ENCODE results near the gene PLA2G2A.

The PLA2G2A gene

GRCh38 chr1:19981507-19982312 is 2.3 kb upstream of the PLA2G2A start:
- no peak overlapping the region for H3K4me3 ChIP-seq (ENCODE audit: low read length)
- DNase-seq (ENCODE audit: low read depth) = no peak
- no peak for TF ChIP-seq CTCF (conservative IDR thresholded peaks at IDR 0.05; ENCODE audit: low read length)

DNA sequence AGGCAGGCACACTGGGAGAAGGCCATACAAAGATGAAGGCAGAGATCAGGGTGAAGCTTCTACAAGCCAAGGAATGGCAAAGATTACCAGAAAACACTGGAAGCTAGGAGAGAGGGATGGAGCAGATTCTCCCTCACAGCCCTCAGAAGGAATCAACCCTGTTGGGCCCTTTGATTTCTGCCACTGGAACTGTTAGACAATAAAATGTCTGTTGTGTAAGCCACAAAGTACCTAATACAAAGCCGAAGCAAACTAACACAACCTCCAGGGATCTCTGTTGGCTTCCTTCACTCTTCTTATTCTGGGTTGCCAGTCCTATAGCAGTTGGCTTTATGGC is 1.7 kb upstream of the PLA2G2A start:
- no peak overlapping the region for H3K4me3 ChIP-seq (ENCODE audit: low read length)
- TF ChIP-seq CTCF (conservative IDR thresholded peaks at IDR 0.05; ENCODE audit: low read length) = no peak
- DNase-seq (ENCODE audit: low read depth) = no peak

DNA sequence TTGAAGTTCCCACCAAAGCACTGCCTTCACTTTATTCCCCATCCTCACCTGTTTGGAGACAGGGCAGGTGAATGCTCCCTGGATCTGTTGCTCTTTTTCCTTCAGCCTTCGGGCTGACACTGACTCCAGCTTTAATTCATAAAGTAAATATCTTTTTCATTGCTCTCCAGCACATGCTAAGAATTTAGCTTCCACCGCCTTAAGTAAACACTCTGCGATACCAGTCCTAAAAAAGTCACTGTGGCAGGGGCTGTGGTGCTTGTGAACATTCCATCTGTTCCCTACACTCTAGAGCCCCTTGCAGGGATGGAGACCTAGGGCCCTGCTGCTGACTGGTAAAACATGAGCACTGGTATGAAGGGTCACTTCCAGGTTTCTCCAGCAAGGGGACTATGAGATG is 896 bp upstream of the PLA2G2A start:
- no peak overlapping the region for H3K4me3 ChIP-seq (ENCODE audit: low read length)
- TF ChIP-seq CTCF (conservative IDR thresholded peaks at IDR 0.05; ENCODE audit: low read length) = no peak
- no peak for DNase-seq (ENCODE audit: low read depth)

GRCh38 chr1:19978143-19978542 is 1.3 kb downstream of the PLA2G2A start:
- no peak for TF ChIP-seq CTCF (conservative IDR thresholded peaks at IDR 0.05; ENCODE audit: low read length)
- no peak overlapping the region for H3K4me3 ChIP-seq (ENCODE audit: low read length)
- no peak for DNase-seq (ENCODE audit: low read depth)

DNA sequence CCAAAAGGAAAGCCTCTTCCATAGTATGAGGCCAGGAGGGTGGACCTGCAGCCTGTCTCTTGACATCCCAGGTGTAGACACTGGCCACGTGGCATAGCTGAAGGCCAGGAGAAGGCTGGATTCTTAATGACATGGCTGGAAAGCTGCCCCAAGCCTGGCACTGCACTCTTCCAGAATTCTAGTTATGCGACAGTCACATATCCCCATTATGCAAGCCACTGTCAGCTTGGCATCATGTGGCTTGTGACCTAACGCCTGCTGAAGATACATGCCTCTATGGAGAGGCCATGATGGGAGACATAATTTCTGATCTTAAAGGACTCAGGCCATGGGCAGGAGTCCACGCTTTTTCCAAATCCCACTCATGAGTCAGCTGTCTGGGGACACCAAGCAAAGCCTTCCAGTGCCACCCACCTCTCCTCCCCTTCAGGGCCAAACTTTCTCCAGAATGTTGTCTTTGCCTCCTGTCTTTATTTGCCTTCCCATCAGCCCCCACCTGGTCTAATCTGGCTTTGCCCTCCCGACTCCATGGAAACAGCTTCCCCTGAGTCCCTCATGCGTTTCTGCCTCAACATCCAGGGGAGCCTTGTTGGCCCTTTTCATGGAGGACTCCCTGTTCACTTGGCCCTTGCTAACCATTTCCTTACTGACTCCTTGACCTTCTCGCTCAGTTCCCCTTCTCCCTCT is 3.0 kb downstream of the PLA2G2A start:
- no peak for DNase-seq (ENCODE audit: low read depth)
- TF ChIP-seq CTCF (conservative IDR thresholded peaks at IDR 0.05; ENCODE audit: low read length) = no peak
- no peak overlapping the region for H3K4me3 ChIP-seq (ENCODE audit: low read length)

DNA sequence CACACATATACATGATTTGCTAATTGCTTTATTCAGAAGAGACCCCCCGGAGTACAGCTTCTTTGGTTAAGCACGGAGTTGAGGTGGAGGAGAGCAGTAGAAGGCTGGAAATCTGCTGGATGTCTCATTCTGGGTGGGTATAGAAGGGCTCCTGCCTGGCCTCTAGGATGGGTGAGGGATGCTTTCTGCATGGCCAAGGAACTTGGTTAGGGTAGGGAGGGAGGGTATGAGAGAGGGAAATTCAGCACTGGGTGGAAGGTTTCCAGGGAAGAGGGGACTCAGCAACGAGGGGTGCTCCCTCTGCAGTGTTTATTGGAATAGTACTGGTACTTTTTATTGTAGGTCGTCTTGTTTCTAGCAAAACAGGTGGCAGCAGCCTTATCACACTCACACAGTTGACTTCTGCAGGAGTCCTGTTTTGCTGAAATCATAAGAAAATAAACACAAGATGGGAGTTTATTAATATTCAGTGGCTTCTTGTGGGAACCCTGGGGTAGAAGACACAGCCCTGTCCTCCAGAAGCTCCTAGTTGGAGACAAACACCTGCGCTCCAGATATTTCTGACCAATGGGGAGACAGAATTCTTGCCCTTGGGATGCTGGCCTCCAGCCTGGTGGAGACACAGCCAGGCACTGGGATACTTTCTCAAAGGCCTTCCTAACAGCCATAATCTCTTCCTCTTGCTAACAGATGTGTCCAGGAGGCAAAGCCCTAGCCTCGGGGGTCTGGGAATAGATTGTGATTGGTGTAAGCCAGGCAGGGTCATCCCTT is 3.8 kb downstream of the PLA2G2A start:
- H3K4me3 ChIP-seq (ENCODE audit: low read length) = no peak overlapping the region
- no peak for TF ChIP-seq CTCF (conservative IDR thresholded peaks at IDR 0.05; ENCODE audit: low read length)

More for the DNA sequence above, 3.8 kb downstream of the PLA2G2A start:
- DNase-seq (ENCODE audit: low read depth) = no peak

All from AG10803 (cell line).